Adrenal gland (tissue), 5 donors: Measurements from ENCODE around the gene POLR3A.

Source experiments
- POLR2A ChIP-seq, 2 donors: fragments of 450-650 bp; IDR thresholded peaks; one replicate each; pipeline ENCODE4 v1.6.1; 2017; ENCODE audit warnings: antibody characterized with exemption in 2 of 2, mild to moderate bottlenecking in 2 of 2, moderate library complexity in 1 of 2
- TF ChIP-seq, protein P1 (sequence below), 6 experiments: fragments of 450-650 bp in 4 of 6; fragments of 200-600 bp in 2 of 6; sonication (generic) in 1 of 6; IDR thresholded peaks; 1 replicate in 5 of 6; 2 replicates in 1 of 6; pipeline versions ENCODE4 v1.5.1 to v1.8.0; 2016 to 2021; ENCODE audit warnings: antibody characterized with exemption in 6 of 6, mild to moderate bottlenecking in 2 of 6, moderate library complexity in 1 of 6
- donor health status: DM: no; HTN: no; CAD: no.

DNA sequence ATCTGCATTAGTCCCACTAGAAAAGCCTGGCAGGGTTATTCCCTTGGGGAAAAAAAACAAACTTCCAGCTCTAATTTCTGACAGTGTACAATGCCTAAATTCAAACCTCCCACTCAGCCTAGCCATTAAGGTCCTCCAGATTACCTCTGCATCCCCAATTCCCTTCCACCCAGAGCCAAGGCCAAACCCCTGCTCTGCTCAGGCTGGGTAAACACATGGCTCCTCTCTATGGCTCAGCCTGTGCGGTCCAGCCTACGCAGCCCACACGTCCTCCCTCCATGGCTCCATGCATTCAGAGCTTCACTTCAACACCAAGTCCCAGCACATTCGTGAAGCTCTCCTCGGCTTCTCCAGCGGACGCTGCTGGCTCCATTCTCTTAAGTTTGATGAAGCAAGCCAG is 107.9 kb downstream of the POLR3A start:
- TF ChIP-seq POLR2A (IDR thresholded peaks at IDR 0.05), result no peak
- TF ChIP-seq, protein P1, sequence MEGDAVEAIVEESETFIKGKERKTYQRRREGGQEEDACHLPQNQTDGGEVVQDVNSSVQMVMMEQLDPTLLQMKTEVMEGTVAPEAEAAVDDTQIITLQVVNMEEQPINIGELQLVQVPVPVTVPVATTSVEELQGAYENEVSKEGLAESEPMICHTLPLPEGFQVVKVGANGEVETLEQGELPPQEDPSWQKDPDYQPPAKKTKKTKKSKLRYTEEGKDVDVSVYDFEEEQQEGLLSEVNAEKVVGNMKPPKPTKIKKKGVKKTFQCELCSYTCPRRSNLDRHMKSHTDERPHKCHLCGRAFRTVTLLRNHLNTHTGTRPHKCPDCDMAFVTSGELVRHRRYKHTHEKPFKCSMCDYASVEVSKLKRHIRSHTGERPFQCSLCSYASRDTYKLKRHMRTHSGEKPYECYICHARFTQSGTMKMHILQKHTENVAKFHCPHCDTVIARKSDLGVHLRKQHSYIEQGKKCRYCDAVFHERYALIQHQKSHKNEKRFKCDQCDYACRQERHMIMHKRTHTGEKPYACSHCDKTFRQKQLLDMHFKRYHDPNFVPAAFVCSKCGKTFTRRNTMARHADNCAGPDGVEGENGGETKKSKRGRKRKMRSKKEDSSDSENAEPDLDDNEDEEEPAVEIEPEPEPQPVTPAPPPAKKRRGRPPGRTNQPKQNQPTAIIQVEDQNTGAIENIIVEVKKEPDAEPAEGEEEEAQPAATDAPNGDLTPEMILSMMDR (IDR thresholded peaks at IDR 0.05), result no peak
